Stimulated activated CD4-positive, alpha-beta T cell treated with anti-CD3 and anti-CD28 coated beads, Interleukin-4, amount 100 ng/mL, for 24 hours (primary cell): ENCODE results near the gene NR2F1-AS1.

Source experiments
- DNase-seq: peaks from one replicate; pipeline ENCODE4 v3.0.0-alpha.2; 2020

Gene NR2F1-AS1

GRCh38 chr5:93371893-93372292 is 209.1 kb downstream of the NR2F1-AS1 start:
- DNase-seq, result no peak

- DNase-seq, result no peak
Measured at GRCh38 chr5:93364378-93364777, 216.6 kb downstream of the NR2F1-AS1 start.

GRCh38 chr5:93360436-93361088 is 220.5 kb downstream of the NR2F1-AS1 start:
- no peak for DNase-seq

- DNase-seq, result no peak
Measured at GRCh38 chr5:93359960-93360305, 221.1 kb downstream of the NR2F1-AS1 start.
